HG02610 (cell line): ENCODE measurements around the gene CEACAM6.

Source experiments
- ATAC-seq: cut with Tn5 transposase; IDR thresholded peaks from one replicate; pipeline ENCODE4 v1.9.1; 2021; ENCODE audit warnings: mild to moderate bottlenecking, moderate library complexity; ENCODE audit not compliant: unreplicated experiment

The CEACAM6 gene

DNA sequence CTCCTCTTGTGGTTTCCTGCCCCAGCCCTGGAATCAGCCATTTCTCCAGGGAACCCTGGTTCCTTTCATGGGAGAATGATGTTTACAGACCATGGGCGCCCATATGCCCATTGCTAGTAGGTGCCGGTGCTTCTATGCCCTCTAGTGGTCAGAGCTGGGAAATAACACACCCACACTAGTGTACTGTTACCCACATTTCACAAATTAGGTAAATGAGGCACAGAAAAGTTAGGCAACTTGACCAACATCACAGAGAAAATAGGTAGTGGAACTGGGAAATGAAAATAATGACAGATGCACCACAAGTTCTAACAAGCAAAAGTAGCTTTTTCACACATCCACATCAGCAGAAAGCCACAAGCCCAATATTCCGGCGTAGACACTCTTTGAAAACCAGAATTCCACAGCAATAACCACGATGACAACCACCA is 39.7 kb downstream of the CEACAM6 start:
- no peak for ATAC-seq

DNA sequence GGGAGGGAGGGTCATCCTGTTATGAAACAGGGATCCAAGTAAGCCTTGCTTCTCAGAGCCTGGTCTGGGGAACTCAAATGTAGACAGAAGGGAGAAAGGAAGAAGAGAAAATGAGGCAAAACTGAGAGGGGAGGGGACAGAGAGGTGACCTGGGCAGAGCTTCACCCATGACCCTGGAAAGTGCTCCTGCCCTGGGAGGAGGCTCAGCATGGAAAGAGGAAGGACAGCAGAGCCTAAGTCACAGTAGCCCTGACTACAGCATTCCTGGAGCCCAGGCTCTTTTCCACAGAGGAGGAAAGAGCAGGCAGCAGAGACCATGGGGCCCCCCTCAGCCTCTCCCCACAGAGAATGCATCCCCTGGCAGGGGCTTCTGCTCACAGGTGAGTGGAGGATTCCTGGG is 41.0 kb downstream of the CEACAM6 start, which contains the start of gene CEACAM3:
CEACAM3 (plus strand) TSS at position 226 of the 400 bp plus-strand sequence; CDS start at position 317, 91 bp downstream.
- ATAC-seq = no peak

DNA sequence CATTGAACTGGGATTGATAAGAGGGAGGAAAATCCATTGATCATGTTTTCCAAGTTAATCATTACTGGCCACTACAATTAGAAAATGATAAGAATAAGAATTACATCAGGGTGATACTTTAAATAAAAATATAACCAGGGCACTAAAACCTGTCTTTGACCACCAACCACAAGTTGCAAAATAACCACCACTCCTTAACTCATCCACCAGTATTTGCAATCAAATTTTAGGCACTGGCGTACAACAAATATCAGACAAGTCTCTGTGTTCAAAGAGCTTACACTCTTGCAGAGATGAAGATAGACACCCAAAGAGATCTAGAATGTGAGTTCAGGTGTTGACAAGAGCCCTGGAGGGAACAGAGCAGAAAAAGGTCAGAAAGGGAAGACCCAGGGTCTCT is 41.6 kb downstream of the CEACAM6 start:
- no peak for ATAC-seq

- ATAC-seq = no peak
Observed at GRCh38 chr19:41799444-41800000, 44.2 kb downstream of the CEACAM6 start.

- ATAC-seq = no peak
Observed at GRCh38 chr19:41801031-41801430, 45.7 kb downstream of the CEACAM6 start.

DNA sequence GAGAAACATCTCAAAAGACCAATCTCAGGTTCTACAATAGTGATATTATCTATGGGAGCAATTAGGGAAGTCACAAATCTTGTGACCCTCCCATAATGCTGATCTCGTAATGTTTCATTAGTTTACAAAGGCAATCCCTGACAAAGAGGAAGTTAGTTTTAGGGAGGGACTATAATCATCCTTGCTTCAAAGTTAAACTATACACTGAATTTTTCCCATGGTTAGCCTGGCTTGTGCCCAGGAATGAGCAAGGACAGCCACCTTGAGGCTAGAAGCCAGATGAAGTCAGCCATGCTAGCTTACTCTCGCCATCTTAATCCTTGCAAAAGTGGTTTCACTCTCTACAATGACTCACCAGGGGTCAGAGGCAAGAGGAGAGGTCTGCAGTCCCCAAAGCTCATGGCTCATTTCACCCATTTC is 46.5 kb downstream of the CEACAM6 start:
- ATAC-seq = no peak

- ATAC-seq = no peak
Observed at GRCh38 chr19:41802770-41803169, 47.4 kb downstream of the CEACAM6 start.

GRCh38 chr19:41804336-41804735 is 49.0 kb downstream of the CEACAM6 start:
- no peak for ATAC-seq

DNA sequence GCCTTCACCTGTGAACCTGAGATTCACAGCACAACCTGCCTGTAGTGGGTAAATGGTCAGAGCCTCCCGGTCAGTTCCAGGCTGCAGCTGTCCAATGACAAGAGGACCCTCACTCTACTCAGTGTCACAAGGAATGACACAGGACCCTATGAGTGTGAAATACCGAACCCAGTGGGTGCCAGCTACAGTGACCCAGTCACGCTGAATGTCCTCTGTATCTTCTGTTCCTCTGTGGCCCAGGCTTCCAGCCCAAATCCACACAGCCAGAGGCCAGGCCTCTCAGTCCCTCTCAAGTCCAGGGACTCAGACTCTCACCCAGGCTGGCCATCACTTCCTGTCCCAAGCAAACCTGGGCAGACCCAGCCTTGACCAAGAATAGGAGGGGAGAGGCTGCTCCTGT is 51.8 kb downstream of the CEACAM6 start:
- ATAC-seq = no peak

- no peak for ATAC-seq
Observed at GRCh38 chr19:41808663-41809566, 53.6 kb downstream of the CEACAM6 start.

DNA sequence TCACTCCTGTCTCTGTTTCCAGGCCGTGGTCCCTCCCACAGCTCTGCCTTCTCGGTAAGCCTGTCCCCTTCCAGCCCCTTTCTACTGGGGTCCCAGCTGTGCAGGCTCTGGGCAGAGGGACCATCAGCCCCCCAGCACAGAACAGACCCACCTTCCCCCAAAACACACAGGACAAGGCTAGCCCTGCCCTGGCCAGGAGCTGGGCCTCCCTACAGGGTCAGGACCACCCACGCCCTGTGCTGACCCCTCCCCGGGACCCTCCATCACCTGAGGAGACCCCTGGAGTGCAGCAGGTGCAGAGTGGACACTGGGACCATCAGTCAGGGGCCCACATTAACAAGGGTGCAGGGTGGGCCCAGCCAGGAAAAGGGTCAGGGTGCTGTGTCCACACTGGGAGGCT is 55.0 kb downstream of the CEACAM6 start:
- ATAC-seq = no peak

DNA sequence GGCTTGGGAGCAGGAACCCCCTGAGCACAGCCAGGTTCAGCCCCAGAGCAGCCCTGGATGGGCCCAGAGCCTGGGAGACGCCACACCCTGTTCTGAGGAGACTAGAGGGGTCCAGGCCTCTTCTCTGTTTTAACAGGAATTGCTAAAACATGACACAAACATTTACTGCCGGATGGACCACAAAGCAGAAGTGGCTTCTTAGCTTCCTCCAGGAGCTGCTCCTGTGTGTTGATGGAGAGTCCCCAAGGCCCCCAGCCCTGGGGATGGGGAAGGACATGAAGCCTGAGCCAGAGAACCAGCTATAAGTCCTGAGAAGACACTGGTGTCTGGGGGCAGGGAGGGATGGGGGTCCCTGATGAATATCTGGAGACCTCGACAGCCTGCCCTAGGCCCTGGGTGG is 55.7 kb downstream of the CEACAM6 start:
- no peak for ATAC-seq

GRCh38 chr19:41811981-41812380 is 56.7 kb downstream of the CEACAM6 start:
- ATAC-seq = no peak

DNA sequence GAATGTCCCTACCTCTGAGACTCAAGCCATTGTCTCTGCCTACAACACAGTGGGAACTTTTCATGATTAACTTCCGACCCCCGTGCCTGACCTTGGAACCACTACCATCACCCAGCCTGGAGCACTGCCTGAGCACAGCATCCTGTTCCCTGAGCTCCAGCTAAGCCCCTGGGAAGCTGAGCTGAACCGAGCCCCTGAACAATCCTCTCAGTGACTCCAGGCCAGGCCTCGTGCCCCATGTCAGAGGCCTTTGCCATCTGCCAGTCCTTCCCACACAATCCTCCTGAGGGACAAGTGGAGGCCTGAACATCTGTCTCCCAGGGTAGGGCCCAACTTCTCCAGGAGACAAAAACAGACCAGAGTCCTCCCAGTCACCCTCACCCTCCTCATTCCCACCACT is 58.6 kb downstream of the CEACAM6 start:
- no peak for ATAC-seq

GRCh38 chr19:41815301-41815700 is 60.0 kb downstream of the CEACAM6 start:
- ATAC-seq = no peak

DNA sequence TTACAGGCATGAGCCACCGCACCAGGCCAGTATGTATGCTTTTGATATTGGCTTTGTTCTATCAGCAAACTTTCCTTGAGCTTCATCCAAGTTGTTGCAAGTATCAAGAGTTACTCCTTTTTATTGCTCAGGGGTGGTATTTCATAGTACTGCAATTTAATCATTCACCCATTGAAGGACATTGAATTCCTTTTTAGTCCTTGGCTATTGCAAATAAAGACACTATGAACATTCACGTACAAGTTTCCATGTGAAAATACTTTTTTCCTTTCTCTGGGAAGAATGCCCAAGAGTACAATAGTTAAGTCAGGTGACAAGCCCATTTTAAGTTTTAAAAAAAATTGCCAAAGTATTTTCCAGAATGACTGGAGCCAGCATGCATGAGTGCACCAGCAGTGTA is 61.4 kb downstream of the CEACAM6 start:
- no peak for ATAC-seq

GRCh38 chr19:41821003-41821735 is 65.8 kb downstream of the CEACAM6 start:
- ATAC-seq = no peak
